DOHH2 (cell line): ENCODE results near the gene NCAM2.
A peak's percentile ranks its signal among the peaks of the same experiment; 100 is the strongest.

Experiments
- H3F3A ChIP-seq: fragments of 200-600 bp; sonication (generic), shearing (Covaris generic); 2 replicates; pipeline ENCODE4 v1.6.0; 2016; ENCODE audit warnings: antibody characterized with exemption, mild to moderate bottlenecking; ENCODE audit not compliant: control insufficient read depth, insufficient read depth
- H3K27ac ChIP-seq: fragments of 200-600 bp; sonication (generic); 2 replicates; pipeline ENCODE4 v1.5.1; 2014; ENCODE audit warnings: low read depth, mild to moderate bottlenecking, low read length, moderate library complexity
- H3K27me3 ChIP-seq: fragments of 200-600 bp; sonication (generic); 2 replicates; pipeline ENCODE4 v1.6.1; 2014; ENCODE audit warnings: mild to moderate bottlenecking, low read length, mixed read lengths; ENCODE audit not compliant: control insufficient read depth
- H3K36me3 ChIP-seq: fragments of 200-600 bp; sonication (generic); 2 replicates; pipeline ENCODE4 v1.6.1; 2014; ENCODE audit warnings: mild to moderate bottlenecking, low read length, moderate library complexity, mixed read lengths; ENCODE audit not compliant: control insufficient read depth
- H3K4me1 ChIP-seq: fragments of 200-600 bp; sonication (generic); 2 replicates; pipeline ENCODE4 v1.6.1; 2014; ENCODE audit warnings: mild to moderate bottlenecking, low read length, mixed read lengths; ENCODE audit not compliant: control insufficient read depth
- H3K4me2 ChIP-seq: fragments of 200-600 bp; sonication (generic); 2 replicates; pipeline ENCODE4 v1.6.0; 2014; ENCODE audit warnings: mild to moderate bottlenecking, low read length, moderate library complexity
- H3K4me3 ChIP-seq: fragments of 200-600 bp; sonication (generic); 2 replicates; pipeline ENCODE4 v1.5.1; 2014; ENCODE audit warnings: mild to moderate bottlenecking, low read length, mixed read lengths
- H3K79me2 ChIP-seq: fragments of 200-600 bp; sonication (generic); 2 replicates; pipeline ENCODE4 v1.6.1; 2014; ENCODE audit warnings: mild to moderate bottlenecking, low read length, mixed read lengths; ENCODE audit not compliant: control insufficient read depth
- H3K9me2 ChIP-seq: fragments of 200-600 bp; sonication (generic); replicated peaks from 2 replicates; pipeline ENCODE4 v1.6.1; 2014; ENCODE audit warnings: mild to moderate bottlenecking, low read length, mixed read lengths; ENCODE audit not compliant: control insufficient read depth
- H3K9me3 ChIP-seq: fragments of 200-600 bp; sonication (generic); 2 replicates; pipeline ENCODE4 v1.6.1; 2014; ENCODE audit warnings: antibody characterized with exemption, low read length, mixed read lengths; ENCODE audit not compliant: control insufficient read depth, insufficient read depth
- H4K20me1 ChIP-seq: fragments of 200-600 bp; sonication (generic); 2 replicates; pipeline ENCODE4 v1.6.0; 2014; ENCODE audit warnings: low read depth, mild to moderate bottlenecking, antibody characterized with exemption, low read length, moderate library complexity; ENCODE audit not compliant: control insufficient read depth, insufficient read depth
- EZH2phosphoT487 ChIP-seq: fragments of 200-600 bp; sonication (generic); IDR thresholded peaks from 2 replicates; pipeline ENCODE4 v1.6.1; 2017; ENCODE audit warnings: borderline replicate concordance, mild to moderate bottlenecking, antibody characterized with exemption, low read length, moderate library complexity, mixed read lengths
- TF ChIP-seq, protein P1 (sequence below): fragments of 200-600 bp; sonication (generic); IDR thresholded peaks from one replicate; pipeline ENCODE4 v1.5.1; 2014; ENCODE audit warnings: antibody characterized with exemption, mild to moderate bottlenecking, low read depth, low read length; ENCODE audit not compliant: poor library complexity, severe bottlenecking

The NCAM2 gene

DNA sequence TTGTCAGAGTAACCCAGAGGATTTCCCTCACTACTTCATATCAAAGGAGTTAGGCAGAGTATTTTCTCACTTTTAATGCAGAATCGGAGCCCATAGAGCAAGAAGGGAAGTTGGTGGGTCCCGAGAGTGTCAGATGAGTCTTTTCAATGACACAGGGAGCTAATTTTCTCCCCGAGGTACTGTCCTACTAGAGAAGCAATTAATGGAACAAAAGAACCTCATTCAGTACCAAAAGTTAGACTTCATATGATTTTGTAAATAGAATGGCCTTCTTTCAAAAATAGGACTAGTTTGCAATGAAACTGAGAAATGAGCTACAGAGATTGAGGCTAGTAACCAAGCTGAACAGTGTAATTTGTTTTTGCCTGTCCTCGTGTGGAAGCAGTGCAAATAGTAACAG, 3.9 kb downstream of the NCAM2 start:
- Histone ChIP-seq H3K36me3 (no peaks in the 10 kb centered on the region), H4K20me1 (no peaks in the 10 kb centered on the region), H3K79me2 (no peaks in the 10 kb centered on the region), H3K4me2 (no peak overlapping the region), H3K27ac (no peak overlapping the region), H3K9me2 (no peaks in the 10 kb centered on the region), H3K4me1 (no peaks in the 10 kb centered on the region; the same call in 1 of the 2 replicates), H3K27me3 (no peaks in the 10 kb centered on the region), H3K4me3 (no peak overlapping the region), H3F3A (no peaks in the 10 kb centered on the region), H3K9me3 (no peaks in the 10 kb centered on the region)
- TF ChIP-seq, protein P1, sequence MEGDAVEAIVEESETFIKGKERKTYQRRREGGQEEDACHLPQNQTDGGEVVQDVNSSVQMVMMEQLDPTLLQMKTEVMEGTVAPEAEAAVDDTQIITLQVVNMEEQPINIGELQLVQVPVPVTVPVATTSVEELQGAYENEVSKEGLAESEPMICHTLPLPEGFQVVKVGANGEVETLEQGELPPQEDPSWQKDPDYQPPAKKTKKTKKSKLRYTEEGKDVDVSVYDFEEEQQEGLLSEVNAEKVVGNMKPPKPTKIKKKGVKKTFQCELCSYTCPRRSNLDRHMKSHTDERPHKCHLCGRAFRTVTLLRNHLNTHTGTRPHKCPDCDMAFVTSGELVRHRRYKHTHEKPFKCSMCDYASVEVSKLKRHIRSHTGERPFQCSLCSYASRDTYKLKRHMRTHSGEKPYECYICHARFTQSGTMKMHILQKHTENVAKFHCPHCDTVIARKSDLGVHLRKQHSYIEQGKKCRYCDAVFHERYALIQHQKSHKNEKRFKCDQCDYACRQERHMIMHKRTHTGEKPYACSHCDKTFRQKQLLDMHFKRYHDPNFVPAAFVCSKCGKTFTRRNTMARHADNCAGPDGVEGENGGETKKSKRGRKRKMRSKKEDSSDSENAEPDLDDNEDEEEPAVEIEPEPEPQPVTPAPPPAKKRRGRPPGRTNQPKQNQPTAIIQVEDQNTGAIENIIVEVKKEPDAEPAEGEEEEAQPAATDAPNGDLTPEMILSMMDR: no peak
- TF ChIP-seq EZH2phosphoT487: no peak

DNA sequence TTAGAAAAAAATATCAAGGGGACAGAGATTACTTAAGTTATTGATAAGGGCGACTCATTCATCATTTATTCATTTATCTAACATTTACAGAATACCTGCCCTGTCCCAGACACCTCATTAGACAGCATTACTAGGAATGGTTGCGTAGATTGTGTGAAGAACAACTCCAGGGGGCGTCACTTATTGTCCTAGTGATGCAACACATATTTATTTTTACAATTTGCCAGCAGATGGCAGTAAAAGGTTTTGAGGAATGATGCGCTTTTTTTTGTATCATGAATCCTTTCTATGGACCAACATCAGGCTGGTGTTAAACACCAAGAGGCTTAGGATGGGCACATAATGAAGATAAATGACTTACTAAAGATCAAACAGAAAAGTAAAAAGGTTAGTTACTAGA, 5.5 kb downstream of the NCAM2 start:
- H3K4me3 ChIP-seq: no peak overlapping the region
- H3K9me2 ChIP-seq: no peaks in the 10 kb centered on the region
- TF ChIP-seq, protein P1: peak; percentile 64
- TF ChIP-seq EZH2phosphoT487: no peak
- H3K9me3 ChIP-seq: no peaks in the 10 kb centered on the region
- H3K36me3 ChIP-seq: no peaks in the 10 kb centered on the region
- no peaks in the 10 kb centered on the region; the same call in 1 of the 2 replicates for H3K4me1 ChIP-seq
- no peaks in the 10 kb centered on the region for H4K20me1 ChIP-seq
- H3K79me2 ChIP-seq: no peaks in the 10 kb centered on the region
- H3F3A ChIP-seq: no peaks in the 10 kb centered on the region
- H3K27ac ChIP-seq: no peak overlapping the region
- H3K4me2 ChIP-seq: no peak overlapping the region
- no peaks in the 10 kb centered on the region for H3K27me3 ChIP-seq

DNA sequence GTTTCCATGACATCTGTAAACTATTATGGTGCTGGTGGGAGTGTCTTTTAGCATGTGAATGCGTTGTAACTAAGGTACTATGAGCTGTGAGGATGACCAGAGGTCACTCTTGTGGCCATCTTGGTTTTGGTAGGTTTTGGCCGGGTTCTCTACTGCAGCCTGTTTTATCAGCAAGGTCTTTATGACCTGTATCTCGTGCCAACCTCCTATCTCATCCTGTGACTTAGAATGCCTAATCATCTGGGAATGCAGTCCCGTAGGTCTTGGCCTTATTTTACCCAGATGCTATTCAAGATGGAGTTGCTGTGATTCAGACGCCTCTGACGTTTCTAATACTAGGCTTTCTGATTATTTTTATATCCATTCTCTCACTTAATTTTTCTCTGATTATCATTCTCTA, 9.4 kb downstream of the NCAM2 start:
- Histone ChIP-seq H3K36me3 (no peaks in the 10 kb centered on the region), H3K27me3 (no peaks in the 10 kb centered on the region), H3K27ac (no peak overlapping the region), H3F3A (no peaks in the 10 kb centered on the region), H3K79me2 (no peaks in the 10 kb centered on the region), H3K4me3 (no peak overlapping the region), H3K4me1 (no peaks in the 10 kb centered on the region), H3K4me2 (no peak overlapping the region), H4K20me1 (no peaks in the 10 kb centered on the region), H3K9me3 (no peaks in the 10 kb centered on the region), H3K9me2 (no peaks in the 10 kb centered on the region)
- TF ChIP-seq, protein P1: no peak
- TF ChIP-seq EZH2phosphoT487: no peak

DNA sequence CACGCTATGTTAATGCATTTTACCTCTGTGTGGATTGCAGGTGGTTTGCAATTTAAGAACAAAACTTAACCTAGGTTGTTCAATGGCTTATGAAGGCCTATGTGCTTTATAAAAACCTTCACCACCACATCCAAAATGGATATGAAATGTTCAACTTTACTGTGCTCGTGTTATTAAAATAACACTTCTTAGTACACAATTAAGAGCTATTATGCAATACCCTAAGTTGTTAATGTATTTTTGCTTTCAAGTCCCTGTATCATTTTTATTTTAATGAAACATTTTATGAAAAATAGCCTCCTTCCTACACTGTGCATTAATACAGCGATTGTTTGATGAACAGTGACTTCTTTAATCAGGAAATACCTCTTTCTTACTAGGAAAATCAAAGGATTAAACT, 12.0 kb downstream of the NCAM2 start:
- Histone ChIP-seq H4K20me1 (no peaks in the 10 kb centered on the region), H3K9me3 (no peaks in the 10 kb centered on the region), H3K9me2 (no peaks in the 10 kb centered on the region), H3K27me3 (no peaks in the 10 kb centered on the region), H3K27ac (no peak overlapping the region), H3K36me3 (no peaks in the 10 kb centered on the region), H3F3A (no peaks in the 10 kb centered on the region), H3K79me2 (no peaks in the 10 kb centered on the region), H3K4me2 (no peak overlapping the region), H3K4me3 (no peak overlapping the region), H3K4me1 (no peaks in the 10 kb centered on the region)
- TF ChIP-seq EZH2phosphoT487: no peak
- TF ChIP-seq, protein P1: no peak
